SK-N-SH (cell line): ENCODE results near the gene MYOG. TPM values are rescaled to one million over a fixed set of nuclear protein-coding genes. Genes with fewer than 3 reads are reported as not detected.

Experiments used
- CTCF ChIA-PET: fragments of 300-600, 350-600 bp; formaldehyde crosslinking; extraction: SDS; loops from one replicate; lab custom pipeline; 2021; lab: Yijun Ruan, JAX
- POLR2A ChIA-PET: fragments of 350-600 bp; sonication (Branson Sonifier 250); formaldehyde crosslinking; extraction: SDS; loops from one replicate; lab custom pipeline; 2020; ENCODE audit warnings: antibody characterized with exemption, inconsistent platforms; lab: Yijun Ruan, JAX
- DNase-seq: peaks from one replicate; pipeline ENCODE4 v3.0.0; 2012
- H2AFZ ChIP-seq: fragments of 200-600 bp; sonication (generic); 2 replicates; pipeline ENCODE4 v1.8.1; 2016; ENCODE audit warnings: antibody characterized with exemption, mild to moderate bottlenecking, low read depth
- H3F3A ChIP-seq: fragments of 200-600 bp; sonication (generic); replicated peaks from 2 replicates; pipeline ENCODE3; 2016; ENCODE audit warnings: antibody characterized with exemption, mild to moderate bottlenecking; ENCODE audit not compliant: insufficient read depth
- H3K27ac ChIP-seq, 2 experiments: fragments of 200-500 bp in 1 of 2; fragments of 200-600 bp in 1 of 2; sonication (Bioruptor generic) in 1 of 2; sonication (generic), shearing (Covaris generic) in 1 of 2; 2 replicates each; pipeline versions ENCODE4 v1.5.1 to v1.6.1; 2014 to 2016; ENCODE audit warnings: low read depth in 2 of 2, inconsistent platforms in 1 of 2, low read length in 1 of 2, mild to moderate bottlenecking in 1 of 2, mixed read lengths in 1 of 2
- H3K27me3 ChIP-seq: fragments of 200-600 bp; sonication (generic), shearing (Covaris generic); 2 replicates; pipeline ENCODE4 v1.6.1; 2016; ENCODE audit warnings: mixed run types; ENCODE audit not compliant: insufficient read depth
- H3K36me3 ChIP-seq, 2 experiments: fragments of 200-500 bp in 1 of 2; fragments of 200-600 bp in 1 of 2; sonication (Bioruptor generic) in 1 of 2; sonication (generic) in 1 of 2; replicated peaks in 1 of 2; 2 replicates each; pipeline versions ENCODE3 to v1.5.1; 2014 to 2016; ENCODE audit warnings: low read length in 1 of 2, mild to moderate bottlenecking in 1 of 2; ENCODE audit not compliant: insufficient read depth in 2 of 2, control insufficient read depth in 1 of 2
- H3K4me1 ChIP-seq, 2 experiments: fragments of 200-500 bp in 1 of 2; fragments of 200-600 bp in 1 of 2; sonication (Bioruptor generic) in 1 of 2; sonication (generic), shearing (Covaris generic) in 1 of 2; 2 replicates each; pipeline versions ENCODE4 v1.5.1 to v1.6.1; 2014 to 2016; ENCODE audit warnings: low read depth in 1 of 2, low read length in 1 of 2, mixed run types in 1 of 2; ENCODE audit not compliant: insufficient read depth in 2 of 2, control insufficient read depth in 1 of 2
- H3K4me2 ChIP-seq: fragments of 200-600 bp; sonication (generic), shearing (Covaris generic); 2 replicates; pipeline ENCODE4 v1.6.1; 2017; ENCODE audit warnings: mixed run types
- H3K4me3 ChIP-seq, 2 experiments: fragments of 200-500 bp in 1 of 2; fragments of 200-600 bp in 1 of 2; sonication (Bioruptor generic) in 1 of 2; sonication (generic), shearing (Covaris generic) in 1 of 2; 2 replicates each; pipeline versions ENCODE4 v1.5.1 to v1.8.1; 2014 to 2016; ENCODE audit warnings: low read depth in 2 of 2, inconsistent platforms in 1 of 2, low read length in 1 of 2, mild to moderate bottlenecking in 1 of 2, mixed read lengths in 1 of 2, moderate library complexity in 1 of 2
- H3K79me2 ChIP-seq: fragments of 200-600 bp; sonication (generic); 2 replicates; pipeline ENCODE4 v1.8.1; 2017; ENCODE audit warnings: mild to moderate bottlenecking; ENCODE audit not compliant: insufficient read depth
- H3K9ac ChIP-seq: fragments of 200-600 bp; sonication (generic); 2 replicates; pipeline ENCODE4 v1.6.1; 2017; ENCODE audit warnings: mixed run types
- H3K9me2 ChIP-seq: fragments of 200-600 bp; sonication (generic); 2 replicates; pipeline ENCODE4 v1.6.1; 2017; ENCODE audit warnings: mixed run types
- H3K9me3 ChIP-seq: fragments of 200-600 bp; sonication (generic); 2 replicates; pipeline ENCODE4 v1.6.1; 2017; ENCODE audit warnings: mixed run types, mild to moderate bottlenecking, moderate library complexity
- H4K20me1 ChIP-seq: fragments of 200-600 bp; sonication (generic); 2 replicates; pipeline ENCODE4 v1.6.1; 2017; ENCODE audit warnings: mild to moderate bottlenecking, mixed run types; ENCODE audit not compliant: insufficient read depth
- CTCF ChIP-seq: fragments of 200-600 bp; sonication (generic); IDR thresholded peaks from 2 replicates; pipeline ENCODE4 v1.6.1; 2017; ENCODE audit warnings: antibody characterized with exemption, mild to moderate bottlenecking, moderate library complexity
- FOXJ3 ChIP-seq: sonication (generic); formaldehyde crosslinking; IDR thresholded peaks from 2 replicates; pipeline ENCODE4 v1.5.1; 2020; ENCODE audit warnings: mild to moderate bottlenecking, missing genetic modification reagents
- MEF2A ChIP-seq: IDR thresholded peaks from 2 replicates; pipeline ENCODE4 v1.4.0; 2012; ENCODE audit warnings: low read depth, borderline replicate concordance
- NFIC ChIP-seq: IDR thresholded peaks from 2 replicates; pipeline ENCODE4 v1.4.0; 2012; ENCODE audit warnings: borderline replicate concordance
- RCOR1 ChIP-seq: fragments of 150-350 bp; IDR thresholded peaks from 2 replicates; pipeline ENCODE4 v1.6.1; 2017; ENCODE audit warnings: antibody characterized with exemption, low read length
- REST ChIP-seq: IDR thresholded peaks from 2 replicates; pipeline ENCODE4 v1.6.1; 2012; ENCODE audit warnings: mild to moderate bottlenecking, low read depth, low read length, moderate library complexity
- RFX5 ChIP-seq: IDR thresholded peaks from 2 replicates; pipeline ENCODE4 v1.6.1; 2012; ENCODE audit warnings: mild to moderate bottlenecking, improper control_type of control experiment, low read length
- SIN3A ChIP-seq: IDR thresholded peaks from 2 replicates; pipeline ENCODE4 v1.6.1; 2012; ENCODE audit warnings: low read depth, mild to moderate bottlenecking, low read length, moderate library complexity, borderline replicate concordance
- USF1 ChIP-seq: IDR thresholded peaks from 2 replicates; pipeline ENCODE4 v1.4.0; 2012; ENCODE audit warnings: low read depth, borderline replicate concordance
- WGBS: methylation state at CpG from one replicate; pipeline ENCODE4 v1.1.6; 2017; ENCODE audit warnings: low lambda C conversion rate; 5-methylcytosine and 5-hydroxymethylcytosine counted together
- polyA plus RNA-seq, 3 experiments: library from polyadenylated mRNA; depleted of rRNA; stranded (reverse); fragments of >200 nt; gene quantifications; 2 replicates each; pipeline ENCODE4 v1.2.3, GENCODE V29; 2012

The MYOG gene
- polyA plus RNA-seq, 1 of the 3 experiments (the other 2 are of a cell fraction): not detected

- Histone ChIP-seq H3K79me2 (no peaks in the 10 kb centered on the region), H2AFZ (no peak overlapping the region), H3K4me3 (no peak overlapping the region; a peak in 1 of 4 replicates), H3K9me2 (no peaks in the 10 kb centered on the region), H4K20me1 (no peaks in the 10 kb centered on the region), H3K36me3 (no peaks in the 10 kb centered on the region), H3K9ac (no peak overlapping the region), H3K4me1 (no peaks in the 10 kb centered on the region; a peak in 1 of 4 replicates), H3K27me3 (no peaks in the 10 kb centered on the region; the same call in 1 of the 2 replicates), H3K9me3 (no peaks in the 10 kb centered on the region), H3K27ac (no peak overlapping the region), H3F3A (no peaks in the 10 kb centered on the region), H3K4me2 (no peak overlapping the region)
- DNase-seq: no peak
- TF ChIP-seq SIN3A (no peak), MEF2A (no peak), USF1 (no peak), REST (no peak), NFIC (no peak), CTCF (peak; percentile 57), RFX5 (no peak), FOXJ3 (CRISPR knock-in tag) (no peak), RCOR1 (no peak)
- 76% methylated on average over 5 of the region's 14 CpGs for WGBS
- POLR2A ChIA-PET: interaction anchor here (0.6 kb wide), 1 partner anchor 94 kb away, joined by 3 read pairs; no protein-coding TSS in a partner anchor
- CTCF ChIA-PET: interaction anchor here (1.0 to 3.5 kb wide), 13 partner anchors 9 to 131 kb away, joined by 3 to 18 read pairs (median 4); partner anchors contain the start of gene ADORA1
Measured at GRCh38 chr1:203084588-203085527, 954 bp downstream of the MYOG start.
